Stomach (tissue), 4 donors: ENCODE data around the gene UGT1A5.

Experiments
- EP300 ChIP-seq: sonication (generic); formaldehyde crosslinking; IDR thresholded peaks from one replicate; pipeline ENCODE4 v1.6.1; 2017; ENCODE audit warnings: antibody characterized with exemption
- POLR2A ChIP-seq, 4 donors: fragments of 450-650 bp; IDR thresholded peaks; one replicate each; pipeline ENCODE4 v1.6.1; 2016; ENCODE audit warnings: antibody characterized with exemption in 4 of 4, control low read depth in 2 of 4, mild to moderate bottlenecking in 1 of 4, moderate library complexity in 1 of 4
- POLR2AphosphoS5 ChIP-seq, 3 donors: sonication (generic); formaldehyde crosslinking; IDR thresholded peaks; one replicate each; pipeline ENCODE4 v1.6.1; 2016; ENCODE audit warnings: antibody characterized with exemption in 3 of 3
- TF ChIP-seq, protein P1 (sequence below), 7 experiments: fragments of 450-650 bp in 4 of 7; fragments of 200-600 bp in 3 of 7; sonication (generic) in 3 of 7; IDR thresholded peaks; one replicate each; pipeline ENCODE4 v1.5.1; 2016 to 2019; ENCODE audit warnings: antibody characterized with exemption in 7 of 7, control low read depth in 2 of 7, mild to moderate bottlenecking in 1 of 7

- TF ChIP-seq POLR2AphosphoS5 (IDR thresholded peaks at IDR 0.05) (peak in 1 of 3 donors; percentile 26), POLR2A (IDR thresholded peaks at IDR 0.05) (no peak), EP300 (no peak)
- TF ChIP-seq, protein P1, sequence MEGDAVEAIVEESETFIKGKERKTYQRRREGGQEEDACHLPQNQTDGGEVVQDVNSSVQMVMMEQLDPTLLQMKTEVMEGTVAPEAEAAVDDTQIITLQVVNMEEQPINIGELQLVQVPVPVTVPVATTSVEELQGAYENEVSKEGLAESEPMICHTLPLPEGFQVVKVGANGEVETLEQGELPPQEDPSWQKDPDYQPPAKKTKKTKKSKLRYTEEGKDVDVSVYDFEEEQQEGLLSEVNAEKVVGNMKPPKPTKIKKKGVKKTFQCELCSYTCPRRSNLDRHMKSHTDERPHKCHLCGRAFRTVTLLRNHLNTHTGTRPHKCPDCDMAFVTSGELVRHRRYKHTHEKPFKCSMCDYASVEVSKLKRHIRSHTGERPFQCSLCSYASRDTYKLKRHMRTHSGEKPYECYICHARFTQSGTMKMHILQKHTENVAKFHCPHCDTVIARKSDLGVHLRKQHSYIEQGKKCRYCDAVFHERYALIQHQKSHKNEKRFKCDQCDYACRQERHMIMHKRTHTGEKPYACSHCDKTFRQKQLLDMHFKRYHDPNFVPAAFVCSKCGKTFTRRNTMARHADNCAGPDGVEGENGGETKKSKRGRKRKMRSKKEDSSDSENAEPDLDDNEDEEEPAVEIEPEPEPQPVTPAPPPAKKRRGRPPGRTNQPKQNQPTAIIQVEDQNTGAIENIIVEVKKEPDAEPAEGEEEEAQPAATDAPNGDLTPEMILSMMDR (IDR thresholded peaks at IDR 0.05) = no peak
Observed at GRCh38 chr2:233707940-233708644, 4.6 kb upstream of the UGT1A5 start.
